Panc1 (cell line): Measurements from ENCODE around the gene RALB. TPM values are rescaled to one million over a fixed set of nuclear protein-coding genes. Genes with fewer than 3 reads are reported as not detected.

Experiments
- ATAC-seq: fragments of 200-7000 bp; cut with Tn5 transposase; 2 replicates; pipeline ENCODE4 v1.9.1; 2020; ENCODE audit warnings: mild to moderate bottlenecking, moderate library complexity
- BruUV-seq: library from RNA; stranded (reverse); fragments of 400-500 nt; replicated peaks from 2 replicates; lab custom pipeline; 2021; lab: Mats Ljungman, UMichigan
- CTCF ChIA-PET: fragments of 300-600 bp; sonication (Branson Sonifier 250); formaldehyde crosslinking; loops from one replicate; lab custom pipeline; 2022; ENCODE audit warnings: antibody characterized with exemption; lab: Charles Lee
- POLR2A ChIA-PET: fragments of 300-600 bp; sonication (Branson Sonifier 250); formaldehyde crosslinking; loops from one replicate; lab custom pipeline; 2022; ENCODE audit warnings: antibody characterized with exemption; lab: Charles Lee
- DNase-seq: peaks from one replicate; pipeline ENCODE4 v3.0.0-alpha.2; 2010; ENCODE audit warnings: low read depth, low spot score
- H3K27ac ChIP-seq: 2 replicates; pipeline ENCODE4 v1.5.1; 2011; ENCODE audit warnings: mild to moderate bottlenecking, low read length, inconsistent platforms
- H3K27me3 ChIP-seq: fragments of 200-500 bp; sonication (Bioruptor generic); 2 replicates; pipeline ENCODE4 v1.6.0; 2014; ENCODE audit warnings: low read length, inconsistent platforms; ENCODE audit not compliant: control insufficient read depth, insufficient read depth
- H3K36me3 ChIP-seq: fragments of 200-500 bp; sonication (Bioruptor generic); 2 replicates; pipeline ENCODE4 v1.5.1; 2014; ENCODE audit warnings: inconsistent platforms, mild to moderate bottlenecking, low read length, moderate library complexity; ENCODE audit not compliant: control insufficient read depth, insufficient read depth
- H3K4me1 ChIP-seq: 2 replicates; pipeline ENCODE4 v1.5.1; 2011; ENCODE audit warnings: inconsistent platforms, mild to moderate bottlenecking, low read length, moderate library complexity; ENCODE audit not compliant: control insufficient read depth, insufficient read depth
- H3K4me3 ChIP-seq, 2 experiments: 2 replicates each; pipeline ENCODE4 v1.5.1; 2011 to 2012; ENCODE audit warnings: low read depth in 2 of 2, low read length in 2 of 2, mild to moderate bottlenecking in 2 of 2, inconsistent platforms in 1 of 2, moderate library complexity in 1 of 2
- H3K9me3 ChIP-seq: fragments of 200-500 bp; sonication (Bioruptor generic); 2 replicates; pipeline ENCODE4 v1.5.1; 2014; ENCODE audit warnings: low read depth, mild to moderate bottlenecking, inconsistent platforms, low read length, moderate library complexity; ENCODE audit not compliant: control insufficient read depth, insufficient read depth
- CTCF ChIP-seq: fragments of 450-650 bp; IDR thresholded peaks from 2 replicates; pipeline ENCODE4 v1.5.1; 2017; ENCODE audit warnings: mild to moderate bottlenecking
- POLR2AphosphoS5 ChIP-seq: IDR thresholded peaks from 2 replicates; pipeline ENCODE4 v1.6.1; 2012; ENCODE audit warnings: mild to moderate bottlenecking, low read depth, low read length, moderate library complexity
- REST ChIP-seq, 2 experiments: IDR thresholded peaks; 2 replicates each; pipeline ENCODE4 v1.6.1; 2011 to 2012; ENCODE audit warnings: low read depth in 2 of 2, control low read depth in 1 of 2, low read length in 1 of 2, mild to moderate bottlenecking in 1 of 2, moderate library complexity in 1 of 2; ENCODE audit not compliant: insufficient read depth in 1 of 2
- SIN3A ChIP-seq: IDR thresholded peaks from 2 replicates; pipeline ENCODE4 v1.6.1; 2012; ENCODE audit warnings: low read depth, mild to moderate bottlenecking, low read length, moderate library complexity, borderline replicate concordance; ENCODE audit not compliant: insufficient read depth
- TCF7L2 ChIP-seq: IDR thresholded peaks from 2 replicates; pipeline ENCODE4 v1.6.1; 2011; ENCODE audit warnings: mild to moderate bottlenecking, low read depth, low read length, inconsistent platforms
- in situ Hi-C: cut with HindIII; loops from 2 replicates; pipeline ENCODE4 v1.10.0; 2016; ENCODE audit warnings: low sequenced_read_pairs, low pct_unique_long_range_greater_than_20kb
- intact Hi-C: fragments of 100-400 bp; cut with micrococcal nuclease; formaldehyde crosslinking; loops from one replicate; pipeline ENCODE4 v1.10.0; 2022; ENCODE audit not compliant: unreplicated experiment
- total RNA-seq: library from RNA; stranded (reverse); gene quantifications from one replicate; pipeline ENCODE4 v1.2.1, GENCODE V29; 2021; ENCODE audit not compliant: unreplicated experiment

Gene RALB
- total RNA-seq, 1 experiment from 2014 or later, result 47.8 TPM

GRCh38 chr2:120341977-120342376 is 89.3 kb downstream of the RALB start:
- no peaks in the 10 kb centered on the region for H3K36me3 ChIP-seq
- in situ Hi-C loops, result no loop called here
- DNase-seq (no peak), ATAC-seq (no peak)
- no peak overlapping the region for H3K27ac ChIP-seq
- H3K4me1 ChIP-seq, result 0 out of 2 replicates have a peak, but pooled peaks cover 3% of the 10 kb centered on the region
- no TSS peak for BruUV-seq
- no peaks in the 10 kb centered on the region for H3K9me3 ChIP-seq
- ChIA-PET CTCF (no interaction called here), POLR2A (no interaction called here)
- H3K4me3 ChIP-seq, result no peak overlapping the region
- H3K27me3 ChIP-seq, result no peaks in the 10 kb centered on the region
- intact Hi-C loops, result loop anchor here (2.0 to 10.0 kb wide), 4 partner anchors 95 to 733 kb away; no protein-coding TSS in a partner anchor
- TF ChIP-seq TCF7L2, result no peak
- TF ChIP-seq POLR2AphosphoS5, result no peak
- TF ChIP-seq SIN3A, result no peak
- no peak for TF ChIP-seq CTCF
- TF ChIP-seq REST (IDR thresholded peaks at IDR 0.05; ENCODE audit: insufficient read depth in 1 of 2, low read depth in 2 of 2, low read length in 1 of 2), result no peak

- Histone ChIP-seq H3K4me1 (peaks cover 3% of the 10 kb centered on the region; the same call in 1 of the 2 replicates), H3K9me3 (no peaks in the 10 kb centered on the region), H3K4me3 (no peak overlapping the region), H3K27me3 (no peaks in the 10 kb centered on the region), H3K27ac (no peak overlapping the region), H3K36me3 (no peaks in the 10 kb centered on the region)
- intact Hi-C loops, result loop anchor here (2.0 to 10.0 kb wide), 4 partner anchors 95 to 732 kb away; no protein-coding TSS in a partner anchor
- DNase-seq, result no peak
- CTCF ChIA-PET, result interaction anchor here (1.5 kb wide), 1 partner anchor 331 kb away, joined by 3 read pairs; no protein-coding TSS in a partner anchor
- no peak for ATAC-seq
- POLR2A ChIA-PET, result no interaction called here
- TF ChIP-seq POLR2AphosphoS5 (no peak), REST (IDR thresholded peaks at IDR 0.05; ENCODE audit: insufficient read depth in 1 of 2, low read depth in 2 of 2, low read length in 1 of 2) (no peak), TCF7L2 (no peak), CTCF (no peak), SIN3A (no peak)
- in situ Hi-C loops, result no loop called here
- no TSS peak for BruUV-seq
Measured at GRCh38 chr2:120342446-120342845, 89.8 kb downstream of the RALB start.
